Tibial nerve (tissue), 4 donors: ENCODE measurements around the gene STRADB. TPM values are rescaled to one million over a fixed set of nuclear protein-coding genes. Genes with fewer than 3 reads are reported as not detected.

Experiments
- DNase-seq, 2 donors: peaks; one replicate each; pipeline ENCODE4 v3.0.0-alpha.2; 2019; ENCODE audit warnings: low spot score in 2 of 2
- H3K27ac ChIP-seq, 4 donors: fragments of 200-600 bp; sonication (generic) in 3 of 4; one replicate each; pipeline ENCODE4 v1.5.1; 2017 to 2019; ENCODE audit warnings: mild to moderate bottlenecking in 1 of 4
- H3K27me3 ChIP-seq, 2 donors: fragments of 200-600 bp; sonication (generic) in 1 of 2; one replicate each; pipeline versions ENCODE4 v1.5.1 to v1.6.0; 2017 to 2019
- H3K36me3 ChIP-seq, 3 donors: fragments of 200-600 bp; sonication (generic); one replicate each; pipeline ENCODE4 v1.5.1; 2018 to 2019
- H3K4me1 ChIP-seq, 4 donors: fragments of 200-600 bp; sonication (generic) in 3 of 4; one replicate each; pipeline ENCODE4 v1.5.1; 2017 to 2019
- H3K4me3 ChIP-seq, 4 donors: fragments of 200-600 bp; sonication (generic) in 3 of 4; one replicate each; pipeline ENCODE4 v1.5.1; 2017 to 2019; ENCODE audit warnings: mild to moderate bottlenecking in 1 of 4, moderate library complexity in 1 of 4
- H3K9me3 ChIP-seq, 4 donors: fragments of 200-600 bp; sonication (generic) in 3 of 4; one replicate each; pipeline ENCODE4 v1.5.1; 2017 to 2019
- CTCF ChIP-seq, 5 experiments: fragments of 200-600 bp in 3 of 5; fragments of 450-650 bp in 2 of 5; sonication (generic) in 3 of 5; IDR thresholded peaks; one replicate each; pipeline ENCODE4 v1.5.1; 2016 to 2019; ENCODE audit warnings: antibody characterized with exemption in 5 of 5, mild to moderate bottlenecking in 3 of 5, moderate library complexity in 2 of 5
- EP300 ChIP-seq, 2 donors: sonication (generic); formaldehyde crosslinking; IDR thresholded peaks; one replicate each; pipeline ENCODE4 v1.6.1; 2017; ENCODE audit warnings: antibody characterized with exemption in 2 of 2, mild to moderate bottlenecking in 1 of 2
- POLR2A ChIP-seq, 2 donors: fragments of 450-650 bp; IDR thresholded peaks; one replicate each; pipeline ENCODE4 v1.6.1; 2017; ENCODE audit warnings: antibody characterized with exemption in 2 of 2, mild to moderate bottlenecking in 2 of 2, moderate library complexity in 2 of 2
- WGBS, 2 donors: methylation state at CpG; one replicate each; pipeline ENCODE4 v1.1.5; 2018; 5-methylcytosine and 5-hydroxymethylcytosine counted together
- total RNA-seq, 4 donors: library from RNA; depleted of rRNA; stranded (reverse); fragments of >200 nt; gene quantifications; one replicate each; pipeline ENCODE4 v1.1.0, GENCODE V29; 2016

The STRADB gene
- total RNA-seq, 4 donors from 2014 or later: 12.6 to 24.9 (median 20.0) TPM

GRCh38 chr2:201515573-201516246 is 64.2 kb downstream of the STRADB start:
- Histone ChIP-seq H3K4me1 (no peaks in the 10 kb centered on the region), H3K9me3 (peaks cover 0 to 19% (median 2%) of the 10 kb centered on the region in 4 donors), H3K27ac (no peak overlapping the region), H3K27me3 (no peaks in the 10 kb centered on the region), H3K4me3 (no peak overlapping the region), H3K36me3 (peaks cover 0 to 10% (median 0%) of the 10 kb centered on the region in 3 donors)
- DNase-seq: no peak
- 81 to 85% methylated on average over 4 of the region's 4 CpGs for WGBS, 2 donors
- TF ChIP-seq POLR2A (IDR thresholded peaks at IDR 0.05) (no peak), CTCF (IDR thresholded peaks at IDR 0.05) (no peak), EP300 (IDR thresholded peaks at IDR 0.05) (no peak)

- WGBS, 2 donors: 39 to 44% methylated on average over 4 of the region's 4 CpGs
- DNase-seq: no peak
- H3K36me3 ChIP-seq: peaks cover 0 to 10% (median 0%) of the 10 kb centered on the region in 3 donors
- H3K27ac ChIP-seq: no peak overlapping the region
- H3K4me3 ChIP-seq: no peak overlapping the region
- no peaks in the 10 kb centered on the region for H3K4me1 ChIP-seq
- TF ChIP-seq POLR2A (IDR thresholded peaks at IDR 0.05) (no peak), CTCF (IDR thresholded peaks at IDR 0.05) (no peak), EP300 (IDR thresholded peaks at IDR 0.05) (no peak)
- no peaks in the 10 kb centered on the region for H3K27me3 ChIP-seq
- H3K9me3 ChIP-seq: peaks cover 0 to 20% (median 2%) of the 10 kb centered on the region in 4 donors
These were observed 65.6 kb downstream of the STRADB start for GRCh38 chr2:201517094-201517493.

- Histone ChIP-seq H3K9me3 (peaks cover 0 to 45% (median 5%) of the 10 kb centered on the region in 4 donors), H3K27ac (no peak overlapping the region), H3K4me1 (no peaks in the 10 kb centered on the region), H3K4me3 (no peak overlapping the region), H3K27me3 (no peaks in the 10 kb centered on the region), H3K36me3 (peaks cover 0 to 16% (median 0%) of the 10 kb centered on the region in 3 donors)
- 94 to 96% methylated on average over 2 of the region's 2 CpGs for WGBS, 2 donors
- TF ChIP-seq POLR2A (IDR thresholded peaks at IDR 0.05) (no peak), EP300 (IDR thresholded peaks at IDR 0.05) (no peak), CTCF (IDR thresholded peaks at IDR 0.05) (no peak)
- no peak for DNase-seq
These were observed 68.7 kb downstream of the STRADB start for GRCh38 chr2:201520201-201520600.

GRCh38 chr2:201522965-201523364 is 71.4 kb downstream of the STRADB start:
- TF ChIP-seq CTCF (IDR thresholded peaks at IDR 0.05) (no peak), POLR2A (IDR thresholded peaks at IDR 0.05) (no peak), EP300 (IDR thresholded peaks at IDR 0.05) (no peak)
- no peak for DNase-seq
- no peaks in the 10 kb centered on the region for H3K4me1 ChIP-seq
- H3K27ac ChIP-seq: no peak overlapping the region
- H3K27me3 ChIP-seq: no peaks in the 10 kb centered on the region
- H3K4me3 ChIP-seq: no peak overlapping the region
- H3K36me3 ChIP-seq: peaks cover 0 to 16% (median 0%) of the 10 kb centered on the region in 3 donors
- WGBS, 2 donors: 76 to 83% methylated on average over 5 of the region's 5 CpGs
- peaks cover 0 to 60% (median 5%) of the 10 kb centered on the region in 4 donors for H3K9me3 ChIP-seq

- Histone ChIP-seq H3K9me3 (peaks cover 0 to 62% (median 5%) of the 10 kb centered on the region in 4 donors), H3K36me3 (peaks cover 0 to 12% (median 0%) of the 10 kb centered on the region in 3 donors), H3K4me1 (no peaks in the 10 kb centered on the region), H3K4me3 (no peak overlapping the region), H3K27ac (no peak overlapping the region), H3K27me3 (no peaks in the 10 kb centered on the region)
- WGBS, 2 donors: 0% methylated on average over 1 of the region's 1 CpG
- TF ChIP-seq CTCF (IDR thresholded peaks at IDR 0.05): no peak
- no peak for TF ChIP-seq POLR2A (IDR thresholded peaks at IDR 0.05)
- TF ChIP-seq EP300 (IDR thresholded peaks at IDR 0.05): no peak
- no peak for DNase-seq
These were observed 72.0 kb downstream of the STRADB start for GRCh38 chr2:201523506-201523905.
